Measurements from ENCODE around the gene CTBP2.

The CTBP2 gene

GRCh38 chr10:125159932-125160855, at the start of gene CTBP2:
Gene CTBP2, minus strand, starts transcription at chr10:125160563.
- Histone ChIP-seq H3K4me3 (ENCODE audit: low read depth in 1 of 2, low read length in 2 of 2) (peak within 1 kb of the TSS; percentile 55 to 78), H3K9me3 (ENCODE audit: control insufficient read depth in 1 of 2, low read length in 2 of 2) (no peaks in the 10 kb centered on the region), H3K27ac (ENCODE audit: low read length) (no peak within 1 kb of the TSS), H3K4me1 (ENCODE audit: control insufficient read depth in 1 of 2, insufficient read depth in 2 of 2, low read length in 2 of 2) (peaks cover 16 to 34% of the 10 kb centered on the region in 2 donors), H3K36me3 (ENCODE audit: control insufficient read depth in 1 of 2, insufficient read depth in 2 of 2, low read length in 2 of 2) (no peaks in the 10 kb centered on the region), H3K27me3 (ENCODE audit: low read depth, low read length) (no peaks in the 10 kb centered on the region)

- Histone ChIP-seq H3K4me3 (ENCODE audit: low read depth in 1 of 2, low read length in 2 of 2) (no peak overlapping the region), H3K9me3 (ENCODE audit: control insufficient read depth in 1 of 2, low read length in 2 of 2) (no peaks in the 10 kb centered on the region), H3K27ac (ENCODE audit: low read length) (no peak overlapping the region), H3K27me3 (ENCODE audit: low read depth, low read length) (no peaks in the 10 kb centered on the region), H3K4me1 (ENCODE audit: control insufficient read depth in 1 of 2, insufficient read depth in 2 of 2, low read length in 2 of 2) (no peaks in the 10 kb centered on the region), H3K36me3 (ENCODE audit: control insufficient read depth in 1 of 2, insufficient read depth in 2 of 2, low read length in 2 of 2) (no peaks in the 10 kb centered on the region)
Measured at GRCh38 chr10:125209591-125210355, 49.4 kb upstream of the CTBP2 start.

- no peak overlapping the region for H3K4me3 ChIP-seq (ENCODE audit: low read depth in 1 of 2, low read length in 2 of 2)
- no peaks in the 10 kb centered on the region for H3K9me3 ChIP-seq (ENCODE audit: control insufficient read depth in 1 of 2, low read length in 2 of 2)
- H3K4me1 ChIP-seq (ENCODE audit: control insufficient read depth in 1 of 2, insufficient read depth in 2 of 2, low read length in 2 of 2), result no peaks in the 10 kb centered on the region
- no peak overlapping the region for H3K27ac ChIP-seq (ENCODE audit: low read length)
- no peaks in the 10 kb centered on the region for H3K27me3 ChIP-seq (ENCODE audit: low read depth, low read length)
- no peaks in the 10 kb centered on the region for H3K36me3 ChIP-seq (ENCODE audit: control insufficient read depth in 1 of 2, insufficient read depth in 2 of 2, low read length in 2 of 2)
Measured at GRCh38 chr10:125208854-125209565, 48.6 kb upstream of the CTBP2 start.

GRCh38 chr10:125206623-125207022, 46.3 kb upstream of the CTBP2 start:
- H3K27ac ChIP-seq (ENCODE audit: low read length), result no peak overlapping the region
- H3K4me3 ChIP-seq (ENCODE audit: low read depth in 1 of 2, low read length in 2 of 2), result no peak overlapping the region
- no peaks in the 10 kb centered on the region for H3K4me1 ChIP-seq (ENCODE audit: control insufficient read depth in 1 of 2, insufficient read depth in 2 of 2, low read length in 2 of 2)
- H3K36me3 ChIP-seq (ENCODE audit: control insufficient read depth in 1 of 2, insufficient read depth in 2 of 2, low read length in 2 of 2), result no peaks in the 10 kb centered on the region
- H3K27me3 ChIP-seq (ENCODE audit: low read depth, low read length), result no peaks in the 10 kb centered on the region
- H3K9me3 ChIP-seq (ENCODE audit: control insufficient read depth in 1 of 2, low read length in 2 of 2), result no peaks in the 10 kb centered on the region

GRCh38 chr10:125205431-125205830, 45.1 kb upstream of the CTBP2 start:
- Histone ChIP-seq H3K4me1 (ENCODE audit: control insufficient read depth in 1 of 2, insufficient read depth in 2 of 2, low read length in 2 of 2) (no peaks in the 10 kb centered on the region), H3K36me3 (ENCODE audit: control insufficient read depth in 1 of 2, insufficient read depth in 2 of 2, low read length in 2 of 2) (no peaks in the 10 kb centered on the region), H3K9me3 (ENCODE audit: control insufficient read depth in 1 of 2, low read length in 2 of 2) (no peaks in the 10 kb centered on the region), H3K27ac (ENCODE audit: low read length) (no peak overlapping the region), H3K27me3 (ENCODE audit: low read depth, low read length) (no peaks in the 10 kb centered on the region), H3K4me3 (ENCODE audit: low read depth in 1 of 2, low read length in 2 of 2) (no peak overlapping the region)

- Histone ChIP-seq H3K4me3 (ENCODE audit: low read depth in 1 of 2, low read length in 2 of 2) (no peak overlapping the region), H3K9me3 (ENCODE audit: control insufficient read depth in 1 of 2, low read length in 2 of 2) (no peaks in the 10 kb centered on the region), H3K36me3 (ENCODE audit: control insufficient read depth in 1 of 2, insufficient read depth in 2 of 2, low read length in 2 of 2) (no peaks in the 10 kb centered on the region), H3K4me1 (ENCODE audit: control insufficient read depth in 1 of 2, insufficient read depth in 2 of 2, low read length in 2 of 2) (no peaks in the 10 kb centered on the region), H3K27me3 (ENCODE audit: low read depth, low read length) (no peaks in the 10 kb centered on the region), H3K27ac (ENCODE audit: low read length) (no peak overlapping the region)
Measured at GRCh38 chr10:125204400-125204799, 44.0 kb upstream of the CTBP2 start.

GRCh38 chr10:125203186-125203800, 42.9 kb upstream of the CTBP2 start:
- H3K36me3 ChIP-seq (ENCODE audit: control insufficient read depth in 1 of 2, insufficient read depth in 2 of 2, low read length in 2 of 2), result no peaks in the 10 kb centered on the region
- no peak overlapping the region for H3K27ac ChIP-seq (ENCODE audit: low read length)
- no peak overlapping the region for H3K4me3 ChIP-seq (ENCODE audit: low read depth in 1 of 2, low read length in 2 of 2)
- no peaks in the 10 kb centered on the region for H3K4me1 ChIP-seq (ENCODE audit: control insufficient read depth in 1 of 2, insufficient read depth in 2 of 2, low read length in 2 of 2)
- no peaks in the 10 kb centered on the region for H3K27me3 ChIP-seq (ENCODE audit: low read depth, low read length)
- no peaks in the 10 kb centered on the region for H3K9me3 ChIP-seq (ENCODE audit: control insufficient read depth in 1 of 2, low read length in 2 of 2)

- H3K36me3 ChIP-seq (ENCODE audit: control insufficient read depth in 1 of 2, insufficient read depth in 2 of 2, low read length in 2 of 2), result no peaks in the 10 kb centered on the region
- no peaks in the 10 kb centered on the region for H3K4me1 ChIP-seq (ENCODE audit: control insufficient read depth in 1 of 2, insufficient read depth in 2 of 2, low read length in 2 of 2)
- H3K27ac ChIP-seq (ENCODE audit: low read length), result no peak overlapping the region
- H3K4me3 ChIP-seq (ENCODE audit: low read depth in 1 of 2, low read length in 2 of 2), result no peak overlapping the region
- no peaks in the 10 kb centered on the region for H3K27me3 ChIP-seq (ENCODE audit: low read depth, low read length)
- H3K9me3 ChIP-seq (ENCODE audit: control insufficient read depth in 1 of 2, low read length in 2 of 2), result no peaks in the 10 kb centered on the region
Measured at GRCh38 chr10:125201791-125202622, 41.6 kb upstream of the CTBP2 start.

- Histone ChIP-seq H3K4me1 (ENCODE audit: control insufficient read depth in 1 of 2, insufficient read depth in 2 of 2, low read length in 2 of 2) (no peaks in the 10 kb centered on the region), H3K9me3 (ENCODE audit: control insufficient read depth in 1 of 2, low read length in 2 of 2) (no peaks in the 10 kb centered on the region), H3K27me3 (ENCODE audit: low read depth, low read length) (no peaks in the 10 kb centered on the region), H3K27ac (ENCODE audit: low read length) (no peak overlapping the region), H3K36me3 (ENCODE audit: control insufficient read depth in 1 of 2, insufficient read depth in 2 of 2, low read length in 2 of 2) (no peaks in the 10 kb centered on the region), H3K4me3 (ENCODE audit: low read depth in 1 of 2, low read length in 2 of 2) (no peak overlapping the region)
Measured at GRCh38 chr10:125201108-125201524, 40.8 kb upstream of the CTBP2 start.

GRCh38 chr10:125200396-125200795, 40.0 kb upstream of the CTBP2 start:
- Histone ChIP-seq H3K4me1 (ENCODE audit: control insufficient read depth in 1 of 2, insufficient read depth in 2 of 2, low read length in 2 of 2) (no peaks in the 10 kb centered on the region), H3K36me3 (ENCODE audit: control insufficient read depth in 1 of 2, insufficient read depth in 2 of 2, low read length in 2 of 2) (no peaks in the 10 kb centered on the region), H3K27ac (ENCODE audit: low read length) (no peak overlapping the region), H3K4me3 (ENCODE audit: low read depth in 1 of 2, low read length in 2 of 2) (no peak overlapping the region), H3K27me3 (ENCODE audit: low read depth, low read length) (no peaks in the 10 kb centered on the region), H3K9me3 (ENCODE audit: control insufficient read depth in 1 of 2, low read length in 2 of 2) (no peaks in the 10 kb centered on the region)

Measured in muscle layer of duodenum (tissue), 2 donors.